HL-60 (cell line): ENCODE measurements around the gene PIK3C2B.

Source experiments
- DNase-seq, 2 experiments: peaks; one replicate each; pipeline ENCODE4 v3.0.0-alpha.2; 2010 to 2020; ENCODE audit warnings: low read depth in 1 of 2, low spot score in 1 of 2
- H3K27ac ChIP-seq: fragments of 250-450 bp; sonication (Bioruptor Pico); replicated peaks from 2 replicates; pipeline ENCODE4 v1.5.1; 2020; ENCODE audit warnings: mild to moderate bottlenecking, moderate library complexity
- H3K27me3 ChIP-seq: fragments of 250-450 bp; sonication (Bioruptor Pico); 2 replicates; pipeline ENCODE4 v1.5.1; 2021; ENCODE audit warnings: mild to moderate bottlenecking, moderate library complexity; ENCODE audit not compliant: insufficient read depth, poor library complexity, severe bottlenecking
- H3K4me3 ChIP-seq: replicated peaks from 2 replicates; pipeline ENCODE4 v1.5.1; 2011; ENCODE audit warnings: mild to moderate bottlenecking, control low read depth, low read length; ENCODE audit not compliant: insufficient read depth
- CTCF ChIP-seq: IDR thresholded peaks from one replicate; pipeline ENCODE4 v1.5.1; 2011; ENCODE audit warnings: low read length, control low read depth, inconsistent platforms; ENCODE audit not compliant: insufficient read depth
- GABPA ChIP-seq: IDR thresholded peaks from 2 replicates; pipeline ENCODE4 v1.6.1; 2012; ENCODE audit warnings: low read depth
- POLR2AphosphoS5 ChIP-seq: IDR thresholded peaks from 2 replicates; pipeline ENCODE4 v1.6.1; 2012; ENCODE audit warnings: low read depth
- REST ChIP-seq: IDR thresholded peaks from 2 replicates; pipeline ENCODE4 v1.6.1; 2012; ENCODE audit warnings: low read depth; ENCODE audit not compliant: insufficient replicate concordance
- SPI1 ChIP-seq: IDR thresholded peaks from 2 replicates; pipeline ENCODE4 v1.6.1; 2012; ENCODE audit warnings: low read depth, mild to moderate bottlenecking, borderline replicate concordance

PIK3C2B gene

GRCh38 chr1:204480515-204480914, 14.1 kb downstream of the PIK3C2B start:
- no peak for DNase-seq
- Histone ChIP-seq H3K27me3 (no peaks in the 10 kb centered on the region), H3K27ac (no peak overlapping the region), H3K4me3 (no peak overlapping the region)
- no peak for TF ChIP-seq SPI1
- no peak for TF ChIP-seq GABPA
- no peak for TF ChIP-seq CTCF
- TF ChIP-seq POLR2AphosphoS5: no peak
- no peak for TF ChIP-seq REST

GRCh38 chr1:204479387-204480136, 15.0 kb downstream of the PIK3C2B start:
- TF ChIP-seq SPI1 (no peak), POLR2AphosphoS5 (no peak), CTCF (no peak), REST (no peak), GABPA (no peak)
- Histone ChIP-seq H3K27me3 (no peaks in the 10 kb centered on the region), H3K4me3 (no peak overlapping the region), H3K27ac (no peak overlapping the region)
- DNase-seq: no peak

DNA sequence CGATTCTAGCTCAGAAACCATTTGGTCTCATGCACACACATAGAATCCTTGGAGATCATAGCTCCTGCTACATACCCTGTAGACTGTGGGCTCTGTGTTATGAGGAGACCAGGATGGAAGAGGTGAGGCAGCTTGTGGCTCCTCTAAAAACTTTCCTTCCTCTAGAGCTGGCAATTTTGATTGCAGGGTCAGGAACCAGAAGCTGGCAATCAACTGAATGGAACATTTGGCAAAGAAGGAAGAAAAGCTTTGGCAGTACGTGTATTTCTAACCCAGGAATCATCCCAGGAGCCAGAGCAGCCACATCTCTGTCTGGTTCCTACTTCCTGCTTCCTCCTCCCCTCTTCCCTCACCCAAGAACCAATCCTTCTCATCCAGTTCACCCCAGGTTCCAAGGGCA, 15.7 kb downstream of the PIK3C2B start:
- DNase-seq: no peak
- H3K27me3 ChIP-seq: no peaks in the 10 kb centered on the region
- H3K27ac ChIP-seq: no peak overlapping the region
- no peak for TF ChIP-seq GABPA
- no peak for TF ChIP-seq REST
- TF ChIP-seq SPI1: no peak
- no peak for TF ChIP-seq CTCF
- no peak for TF ChIP-seq POLR2AphosphoS5
- H3K4me3 ChIP-seq: no peak overlapping the region
